Endothelial cell of umbilical vein (primary cell): Measurements from ENCODE around the gene PRSS36. TPM values are rescaled to one million over a fixed set of nuclear protein-coding genes. Genes with fewer than 3 reads are reported as not detected.

Source experiments
- BruUV-seq: library from RNA; stranded (reverse); fragments of 400-500 nt; replicated peaks from 2 replicates; lab custom pipeline; 2021; lab: Mats Ljungman, UMichigan
- CTCF ChIA-PET: fragments of 300-600, 350-600 bp; sonication (Branson Sonifier 250); formaldehyde crosslinking; loops from one replicate; lab custom pipeline; 2021; ENCODE audit warnings: antibody characterized with exemption, inconsistent platforms; lab: Charles Lee
- POLR2A ChIA-PET: fragments of 300-600, 350-600 bp; sonication (Branson Sonifier 250); formaldehyde crosslinking; loops from one replicate; lab custom pipeline; 2021; ENCODE audit warnings: antibody characterized with exemption, inconsistent platforms; lab: Charles Lee
- DNase-seq: peaks from one replicate; pipeline ENCODE4 v3.0.0-alpha.2; 2011; ENCODE audit warnings: low read depth, low spot score
- FAIRE-seq: peaks from 2 replicates; lab custom pipeline; 2011; peaks lifted over from hg19 to GRCh38; lab: Jason Lieb, UNC
- H2AFZ ChIP-seq: 2 replicates; pipeline ENCODE4 v1.6.0; 2012; ENCODE audit warnings: low read depth, low read length, control low read depth, inconsistent platforms
- H3K27ac ChIP-seq: 2 replicates; pipeline ENCODE4 v1.5.1; 2011; ENCODE audit warnings: low read depth, mild to moderate bottlenecking, control low read depth, low read length, moderate library complexity; ENCODE audit not compliant: insufficient read depth
- H3K27me3 ChIP-seq, 2 experiments: 2 replicates each; pipeline versions ENCODE4 v1.6.0 to v1.6.1; 2011; ENCODE audit warnings: low read length in 2 of 2, mixed read lengths in 1 of 2; ENCODE audit not compliant: control insufficient read depth in 2 of 2, insufficient read depth in 2 of 2
- H3K36me3 ChIP-seq, 2 experiments: 2 replicates in 1 of 2; 3 replicates in 1 of 2; pipeline ENCODE4 v1.5.1; 2011; ENCODE audit warnings: low read length in 2 of 2, mild to moderate bottlenecking in 1 of 2, moderate library complexity in 1 of 2; ENCODE audit not compliant: control insufficient read depth in 2 of 2, insufficient read depth in 2 of 2; ENCODE audit errors: extremely low read depth in 1 of 2
- H3K4me1 ChIP-seq: 3 replicates; pipeline ENCODE4 v1.5.1; 2011; ENCODE audit warnings: mild to moderate bottlenecking, low read length; ENCODE audit not compliant: control insufficient read depth, insufficient read depth; ENCODE audit errors: extremely low read depth
- H3K4me2 ChIP-seq: 2 replicates; pipeline ENCODE4 v1.6.1; 2011; ENCODE audit warnings: low read length, control low read depth, mixed read lengths; ENCODE audit not compliant: insufficient read depth
- H3K4me3 ChIP-seq, 3 experiments: fragments of 200-600 bp in 1 of 3; sonication (generic), shearing (Covaris generic) in 1 of 3; replicated peaks in 1 of 3; 2 replicates each; pipeline ENCODE4 v1.5.1; 2011 to 2016; ENCODE audit warnings: control low read depth in 3 of 3, low read length in 3 of 3, mild to moderate bottlenecking in 2 of 3, inconsistent platforms in 1 of 3, low read depth in 1 of 3, moderate library complexity in 1 of 3; ENCODE audit not compliant: insufficient read depth in 1 of 3
- H3K79me2 ChIP-seq: 2 replicates; pipeline ENCODE4 v1.6.0; 2012; ENCODE audit warnings: low read length, inconsistent platforms; ENCODE audit not compliant: control insufficient read depth, insufficient read depth
- H3K9ac ChIP-seq: replicated peaks from 2 replicates; pipeline ENCODE3; 2011; ENCODE audit warnings: low read length, control low read depth; ENCODE audit not compliant: insufficient read depth; ENCODE audit errors: extremely low read depth
- H3K9me1 ChIP-seq: replicated peaks from 3 replicates; pipeline ENCODE4 v1.6.0; 2011; ENCODE audit warnings: mild to moderate bottlenecking, low read length; ENCODE audit not compliant: control insufficient read depth, insufficient read depth; ENCODE audit errors: extremely low read depth
- H3K9me3 ChIP-seq: replicated peaks from 2 replicates; pipeline ENCODE4 v1.5.1; 2012; ENCODE audit warnings: low read length, inconsistent platforms; ENCODE audit not compliant: control insufficient read depth, insufficient read depth
- H4K20me1 ChIP-seq: replicated peaks from 2 replicates; pipeline ENCODE3; 2011; ENCODE audit warnings: mild to moderate bottlenecking, low read length; ENCODE audit not compliant: control insufficient read depth, insufficient read depth; ENCODE audit errors: extremely low read depth
- EZH2 ChIP-seq: IDR thresholded peaks from 2 replicates; pipeline ENCODE4 v1.6.1; 2012; ENCODE audit warnings: borderline replicate concordance, low read depth, mild to moderate bottlenecking, moderate library complexity, low read length, inconsistent platforms; ENCODE audit not compliant: severe bottlenecking
- GATA2 ChIP-seq: IDR thresholded peaks from 2 replicates; pipeline ENCODE4 v1.7.0; 2011; ENCODE audit warnings: low read depth, mild to moderate bottlenecking, moderate library complexity, mixed read lengths, low read length; ENCODE audit not compliant: insufficient read length, insufficient read depth
- JUN ChIP-seq: IDR thresholded peaks from 2 replicates; pipeline ENCODE4 v1.6.1; 2011; ENCODE audit warnings: borderline replicate concordance, low read depth; ENCODE audit not compliant: insufficient read length, insufficient read depth
- MAX ChIP-seq: IDR thresholded peaks from 2 replicates; pipeline ENCODE4 v1.6.1; 2011; ENCODE audit not compliant: insufficient read depth, insufficient read length
- MYC ChIP-seq: IDR thresholded peaks from one replicate; pipeline ENCODE4 v1.6.1; 2011; ENCODE audit warnings: mild to moderate bottlenecking, low read depth, low read length
- POLR2A ChIP-seq: IDR thresholded peaks from 2 replicates; pipeline ENCODE4 v1.6.1; 2012; ENCODE audit warnings: low read depth, mild to moderate bottlenecking, control low read depth, low read length
- POLR2AphosphoS5 ChIP-seq: IDR thresholded peaks from 2 replicates; pipeline ENCODE4 v1.6.1; 2012; ENCODE audit warnings: low read depth, mild to moderate bottlenecking, control low read depth, low read length, moderate library complexity; ENCODE audit not compliant: insufficient read depth
- dilution Hi-C: fragments of 300-500 bp; cut with MboI; formaldehyde crosslinking; loops from one replicate; pipeline ENCODE4 v1.15.0; 2019; ENCODE audit warnings: low sequenced_read_pairs; ENCODE audit not compliant: extremely low pct_ligation_motif_present
- intact Hi-C: fragments of 100-400 bp; cut with micrococcal nuclease; formaldehyde crosslinking; loops from one replicate; pipeline ENCODE4 v1.10.0; 2022
- polyA plus RNA-seq, 4 experiments: library from polyadenylated mRNA; depleted of rRNA in 3 of 4; stranded (reverse) in 3 of 4; unstranded in 1 of 4; fragments of >200 nt; gene quantifications; 2 replicates each; pipeline versions ENCODE4 v1.2.1 to v1.2.3, GENCODE V29; 2011 to 2012; ENCODE audit warnings: missing spikeins in 1 of 4
- total RNA-seq: library from RNA; stranded (reverse); gene quantifications from 2 replicates; pipeline ENCODE4 v1.2.3, GENCODE V29; 2021

PRSS36 gene
- total and polyA plus RNA-seq, 2 donors (not counting 3 experiments of a cell fraction or from before 2014, with no cell fraction given) = 0.57 TPM; not detected in 1

- Histone ChIP-seq H3K36me3 (peaks cover 0 to 9% of the 10 kb centered on the region in 2 experiments), H3K9ac (no peak overlapping the region), H3K79me2 (no peaks in the 10 kb centered on the region), H2AFZ (no peak overlapping the region), H3K9me1 (no peaks in the 10 kb centered on the region), H3K4me1 (no peaks in the 10 kb centered on the region), H3K27ac (no peak overlapping the region), H3K4me3 (no peak overlapping the region), H3K27me3 (no peaks in the 10 kb centered on the region), H4K20me1 (no peaks in the 10 kb centered on the region), H3K4me2 (no peak overlapping the region), H3K9me3 (no peaks in the 10 kb centered on the region)
- POLR2A ChIA-PET = no interaction called here
- no peak for TF ChIP-seq MYC
- no peak for TF ChIP-seq JUN
- TF ChIP-seq POLR2AphosphoS5 = no peak
- TF ChIP-seq GATA2 = no peak
- no peak for TF ChIP-seq EZH2
- TF ChIP-seq MAX = no peak
- BruUV-seq = no TSS peak
- intact Hi-C loops = no loop called here
- FAIRE-seq (no peak), DNase-seq (no peak)
- CTCF ChIA-PET = interaction anchor here (2.4 kb wide), 1 partner anchor 9 kb away, joined by 8 read pairs; no protein-coding TSS in a partner anchor
- dilution Hi-C loops = no loop called here
Observed at GRCh38 chr16:31133046-31133501, 16.8 kb downstream of the PRSS36 start.

GRCh38 chr16:31132303-31132979, 17.4 kb downstream of the PRSS36 start:
- DNase-seq (no peak), FAIRE-seq (no peak)
- Histone ChIP-seq H3K27ac (no peak overlapping the region), H3K79me2 (no peaks in the 10 kb centered on the region), H3K27me3 (no peaks in the 10 kb centered on the region), H3K4me2 (no peak overlapping the region), H3K4me1 (no peaks in the 10 kb centered on the region), H3K36me3 (peaks cover 0 to 9% of the 10 kb centered on the region in 2 experiments), H3K9me3 (no peaks in the 10 kb centered on the region), H3K9ac (no peak overlapping the region), H3K9me1 (no peaks in the 10 kb centered on the region), H2AFZ (no peak overlapping the region), H4K20me1 (no peaks in the 10 kb centered on the region), H3K4me3 (no peak overlapping the region)
- ChIA-PET CTCF (interaction anchor here (2.4 kb wide), 1 partner anchor 10 kb away, joined by 8 read pairs; no protein-coding TSS in a partner anchor), POLR2A (no interaction called here)
- TF ChIP-seq POLR2A (no peak), EZH2 (no peak), GATA2 (no peak), MYC (no peak), JUN (no peak), MAX (no peak)
- dilution Hi-C loops = no loop called here
- no TSS peak for BruUV-seq
- intact Hi-C loops = no loop called here
